Upper lobe of left lung (tissue), 4 donors: Measurements from ENCODE around the gene PAPSS2.

Experiments
- CTCF ChIP-seq, 6 experiments: fragments of 450-650 bp in 4 of 6; fragments of 200-600 bp in 2 of 6; sonication (generic) in 2 of 6; IDR thresholded peaks; one replicate each; pipeline ENCODE4 v1.5.1; 2016 to 2019; ENCODE audit warnings: antibody characterized with exemption in 6 of 6
- EP300 ChIP-seq, 4 donors: sonication (generic); formaldehyde crosslinking; IDR thresholded peaks; one replicate each; pipeline ENCODE4 v1.5.1; 2017; ENCODE audit warnings: antibody characterized with exemption in 4 of 4, control low read depth in 2 of 4
- POLR2A ChIP-seq, 4 donors: fragments of 450-650 bp; IDR thresholded peaks; one replicate each; pipeline ENCODE4 v1.5.1; 2016 to 2017; ENCODE audit warnings: antibody characterized with exemption in 4 of 4, mild to moderate bottlenecking in 2 of 4
- POLR2AphosphoS5 ChIP-seq, 2 donors: sonication (generic); formaldehyde crosslinking; IDR thresholded peaks; one replicate each; pipeline ENCODE4 v1.5.1; 2017; ENCODE audit warnings: antibody characterized with exemption in 2 of 2

DNA sequence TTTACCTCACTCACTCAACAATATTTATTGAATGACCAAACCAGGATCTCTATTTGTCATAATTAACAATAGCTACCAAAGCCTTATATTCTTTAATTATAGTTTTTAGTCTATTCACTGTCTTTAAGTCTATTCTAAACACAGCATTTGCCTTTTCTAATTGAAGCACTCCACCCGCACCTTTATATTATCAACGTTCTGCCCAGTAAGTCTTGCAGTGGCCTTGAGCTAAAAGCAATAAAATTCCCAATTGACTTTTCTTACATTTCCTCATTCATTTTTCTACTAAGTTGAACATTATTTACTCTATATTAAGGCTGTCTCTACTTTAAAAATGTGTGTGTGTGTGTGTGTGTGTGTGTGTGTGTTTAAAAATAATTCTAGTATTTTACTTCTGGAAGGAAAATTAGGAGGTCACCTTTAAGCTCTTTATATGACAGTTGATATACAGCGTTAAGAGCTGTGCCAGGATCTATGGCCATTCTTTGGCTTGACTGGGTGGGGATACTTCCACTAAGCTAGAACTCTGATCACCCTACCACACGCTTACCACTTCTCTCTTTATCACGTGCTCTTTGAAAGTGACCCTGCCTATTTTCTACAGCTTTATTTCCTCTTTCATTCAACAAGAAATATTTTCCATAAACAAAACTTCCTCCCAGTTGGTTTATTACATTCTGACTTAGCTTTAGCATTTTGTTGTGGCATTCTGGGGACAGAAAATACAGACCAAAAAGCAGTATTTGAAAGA, 8.8 kb downstream of the PAPSS2 start:
- no peak for TF ChIP-seq POLR2A (IDR thresholded peaks at IDR 0.05)
- TF ChIP-seq CTCF (IDR thresholded peaks at IDR 0.05), result no peak
- TF ChIP-seq POLR2AphosphoS5 (IDR thresholded peaks at IDR 0.05), result no peak
- no peak for TF ChIP-seq EP300 (IDR thresholded peaks at IDR 0.05)
